DMS53 (cell line): Measurements from ENCODE around the gene RPS19.

ENCODE experiments used
- DNase-seq: peaks from one replicate; lab custom pipeline; 2025; lab: John Stamatoyannopoulos, UW

RPS19 gene

DNA sequence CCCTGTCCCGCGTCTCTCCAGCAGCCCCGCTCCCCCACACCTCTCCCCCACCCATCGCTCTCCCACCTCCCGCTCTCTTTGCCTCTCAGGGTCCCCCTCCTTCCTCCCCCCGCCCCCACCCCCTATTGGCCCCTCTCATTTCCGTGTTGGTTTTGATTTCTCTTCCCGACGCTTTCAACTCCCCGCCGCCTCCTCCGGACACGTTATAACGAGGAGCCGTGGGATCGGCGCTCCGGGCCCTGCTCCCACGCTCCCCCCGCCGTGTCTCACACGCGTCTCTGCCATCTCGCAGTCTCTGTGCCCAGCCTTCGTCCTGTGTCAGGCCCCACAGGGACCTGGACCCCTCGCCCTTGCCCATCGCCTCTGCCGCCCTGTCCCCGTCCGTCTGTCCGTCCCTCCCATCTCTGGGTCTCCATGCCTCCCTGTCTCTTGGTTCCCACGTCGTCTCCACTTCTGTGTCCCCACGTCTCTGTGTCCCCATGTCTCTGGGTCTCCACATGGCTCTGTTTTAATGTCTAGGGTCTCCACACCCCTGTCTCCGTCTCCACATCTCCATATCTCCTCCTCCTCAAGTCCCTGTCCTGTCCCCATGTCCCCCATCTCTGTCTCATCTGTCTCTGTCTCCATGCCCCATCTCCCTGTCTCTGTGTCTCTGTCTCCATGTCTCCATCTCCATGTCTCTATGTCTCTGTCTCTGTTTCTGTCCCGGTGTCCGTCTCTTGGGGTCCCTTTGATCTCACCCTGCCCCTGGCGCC lies 55.1 kb downstream of the RPS19 start:
- peak; percentile 52 for DNase-seq

DNA sequence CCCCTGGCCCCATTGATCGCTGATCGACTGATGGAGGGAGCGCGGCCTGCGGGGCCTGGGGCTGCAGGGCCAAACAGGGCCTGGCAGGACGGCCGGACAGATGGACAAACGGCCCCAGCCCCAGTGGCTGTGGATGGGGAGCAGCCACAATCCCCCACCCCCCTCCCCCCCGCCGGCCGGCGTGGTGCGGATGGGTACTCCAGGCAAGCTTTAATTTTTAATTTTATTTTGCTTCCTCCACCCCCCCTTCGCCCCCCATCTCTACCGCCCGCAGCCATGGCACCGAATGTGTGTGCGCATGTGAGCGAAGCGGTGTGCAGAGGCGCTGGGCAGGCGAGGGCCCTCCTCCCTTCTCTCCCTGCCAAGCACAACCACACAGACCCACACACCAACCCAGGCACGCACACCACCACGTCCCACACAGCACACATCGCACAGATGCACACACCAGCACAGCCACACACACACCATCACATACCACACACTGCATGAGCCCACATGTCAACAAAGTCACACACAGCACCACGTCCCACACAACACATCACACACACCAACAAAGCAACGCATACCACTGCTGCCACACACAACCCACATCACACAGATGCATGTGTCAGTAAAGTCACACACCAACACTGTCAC lies 55.8 kb downstream of the RPS19 start:
- DNase-seq = peak; percentile 27

DNA sequence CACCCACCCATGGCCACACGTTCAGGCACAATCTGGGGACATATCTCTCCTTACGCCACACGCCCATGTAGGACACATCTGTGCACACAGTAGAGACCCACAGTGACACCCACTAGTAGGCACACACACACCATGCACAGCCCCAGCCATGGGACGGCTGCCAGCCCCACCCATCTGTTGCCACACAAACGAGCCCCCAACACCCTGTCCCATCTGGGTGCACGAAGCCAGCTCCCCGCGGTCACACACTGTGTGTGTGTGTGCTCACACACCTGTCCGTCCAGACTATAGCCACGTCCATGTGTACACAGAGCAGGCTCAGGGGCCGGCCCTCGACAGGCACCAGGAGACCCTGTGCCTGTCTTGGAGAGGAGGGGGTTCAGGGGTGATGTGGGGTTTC lies 57.6 kb downstream of the RPS19 start:
- DNase-seq = no peak

DNA sequence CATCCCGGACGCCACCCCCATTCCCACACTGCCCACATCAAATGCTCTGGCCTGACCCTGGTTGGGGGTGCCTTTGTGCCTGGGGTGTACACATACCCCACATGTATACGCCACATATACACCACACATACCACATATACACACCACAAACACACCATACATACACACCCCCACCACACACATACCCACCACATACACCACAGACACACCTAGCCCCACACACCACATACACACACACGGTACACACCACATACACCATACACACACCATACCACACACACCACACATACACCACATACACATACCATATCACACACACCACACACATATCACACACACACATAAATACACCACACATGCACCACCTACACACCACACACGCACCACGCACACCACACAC lies 58.0 kb downstream of the RPS19 start:
- no peak for DNase-seq

DNA sequence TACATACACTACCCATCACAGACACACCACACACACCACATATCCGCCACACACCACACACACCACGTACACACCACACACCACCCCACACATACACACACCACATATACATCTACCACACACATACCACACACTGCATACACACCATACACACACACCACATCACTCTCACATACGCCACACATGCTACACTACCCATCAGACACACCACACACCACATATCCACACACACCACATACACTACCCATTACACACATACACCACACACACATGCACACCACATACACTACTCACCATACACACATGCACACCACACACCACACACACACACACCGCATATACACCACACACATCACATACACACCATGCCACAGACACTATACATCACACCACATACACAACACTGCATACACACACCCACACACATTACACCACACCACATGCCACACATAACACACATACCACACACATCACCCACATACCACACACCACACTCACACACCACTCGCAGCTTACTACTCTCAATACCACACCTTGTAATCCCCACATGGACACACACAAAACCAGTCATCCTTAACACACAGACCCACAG lies 58.7 kb downstream of the RPS19 start:
- DNase-seq = no peak

DNA sequence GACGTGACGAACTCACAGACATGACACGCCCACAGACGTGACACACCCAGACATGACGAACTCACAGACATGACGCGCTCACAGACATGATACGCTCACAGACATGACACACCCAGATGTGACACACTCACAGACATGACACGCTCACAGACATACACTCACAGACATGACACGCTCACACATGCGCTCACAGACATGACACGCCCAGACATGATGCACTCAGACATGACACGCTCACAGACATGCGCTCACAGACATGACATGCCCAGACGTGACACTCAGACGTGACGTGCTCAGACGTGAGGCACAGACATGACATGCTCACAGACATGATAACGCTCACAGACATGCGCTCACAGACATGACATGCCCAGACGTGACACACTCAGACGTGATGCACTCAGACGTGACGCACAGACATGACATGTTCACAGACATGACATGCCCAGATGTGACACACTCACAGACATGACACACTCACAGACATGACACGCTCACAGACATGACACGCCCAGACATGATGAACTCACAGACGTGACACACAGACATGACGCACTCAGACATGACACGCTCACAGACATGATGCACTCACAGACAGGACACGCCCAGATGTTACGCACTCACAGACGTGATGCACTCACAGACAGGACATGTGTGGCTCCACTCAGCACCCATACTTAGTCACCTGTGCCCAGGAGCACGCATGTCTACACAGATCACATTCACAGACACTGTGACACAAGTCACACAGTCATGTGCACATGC lies 60.1 kb downstream of the RPS19 start:
- no peak for DNase-seq

DNA sequence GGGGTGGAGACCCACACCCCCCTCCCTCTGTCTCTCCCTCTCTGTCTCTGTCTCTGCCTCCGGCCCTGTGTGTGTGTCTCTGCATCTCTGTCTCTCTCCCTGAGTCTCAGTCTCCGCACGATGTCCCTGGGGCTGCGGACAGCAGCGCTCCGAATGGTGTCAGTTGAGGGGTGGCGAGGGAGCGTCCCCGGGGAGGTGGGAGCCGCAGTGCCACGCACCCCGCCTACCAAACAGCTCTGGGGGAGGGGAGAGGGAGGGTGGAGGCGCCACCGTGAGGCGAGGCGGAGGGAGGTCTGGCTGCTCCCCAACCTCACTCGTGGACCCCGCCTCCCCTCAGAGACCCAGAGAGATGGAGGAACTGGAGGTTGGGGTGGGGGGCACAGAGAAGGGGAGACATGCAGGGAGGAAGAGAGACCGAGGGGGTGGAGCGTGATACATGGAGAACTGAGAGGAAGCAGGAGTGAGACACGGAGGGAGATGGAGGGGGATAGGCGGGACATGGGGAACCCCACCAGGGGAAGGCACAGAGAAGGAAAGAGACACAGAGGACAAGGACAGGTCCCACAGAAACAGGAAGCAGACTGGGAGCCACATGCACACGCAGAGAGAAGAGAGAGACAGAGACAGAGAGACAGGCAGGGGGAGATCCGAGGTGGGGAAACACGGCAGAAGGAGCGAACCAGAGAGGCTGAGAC lies 61.0 kb downstream of the RPS19 start:
- no peak for DNase-seq

DNA sequence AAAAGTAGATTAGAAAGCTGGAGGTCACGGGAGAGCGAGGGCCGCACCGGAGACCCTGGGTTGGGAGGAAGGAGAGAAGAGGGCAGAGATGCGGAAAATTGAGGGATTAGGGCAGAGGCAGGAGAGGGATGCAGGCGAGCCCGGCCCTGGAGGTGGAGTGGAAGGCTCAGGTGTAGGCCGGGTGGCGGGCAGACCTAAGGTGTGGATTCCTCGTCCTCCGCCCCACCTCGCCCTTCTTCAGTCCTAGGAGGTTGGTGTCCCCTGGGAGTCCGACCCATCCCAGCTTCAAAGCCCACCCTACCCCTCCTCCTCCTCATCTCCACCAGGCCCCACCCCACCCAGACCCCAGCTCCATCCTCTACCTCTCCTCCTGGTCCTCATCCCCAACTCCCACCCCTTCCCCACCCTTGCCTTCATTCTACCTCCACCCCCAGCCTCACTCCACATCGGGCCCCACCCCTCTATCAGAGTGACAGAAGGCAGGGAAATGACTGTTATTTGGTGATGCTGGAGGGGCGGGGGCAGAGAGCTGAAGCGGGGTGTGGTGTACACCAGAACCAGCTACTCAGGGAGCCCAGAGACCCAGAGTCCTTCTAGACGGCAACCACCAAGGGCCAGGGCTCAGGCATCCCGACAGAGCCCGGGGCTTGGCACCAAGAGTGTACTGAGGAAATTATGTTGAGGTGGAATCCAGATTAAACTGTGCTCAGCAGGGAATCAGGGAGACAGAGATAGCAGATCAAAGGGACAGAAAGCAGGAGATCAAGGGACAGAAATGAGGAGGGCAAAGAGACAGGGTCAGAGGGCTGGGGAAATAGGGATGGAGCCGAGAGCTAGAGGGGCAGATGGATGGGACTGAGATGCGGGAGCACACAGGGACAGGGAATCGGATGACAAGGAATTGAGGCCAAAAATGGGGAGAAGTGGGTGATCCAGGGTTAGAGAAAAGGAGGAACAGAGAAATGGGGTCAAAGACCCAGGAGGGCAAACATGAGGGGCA lies 61.8 kb downstream of the RPS19 start:
- DNase-seq = no peak
